Subcutaneous adipose tissue (tissue), 4 donors: ENCODE results near the gene ENPEP. TPM values are rescaled to one million over a fixed set of nuclear protein-coding genes. Genes with fewer than 3 reads are reported as not detected.

Experiments used
- total RNA-seq, 4 donors: library from RNA; depleted of rRNA; stranded (reverse); fragments of >200 nt; gene quantifications; one replicate each; pipeline ENCODE4 v1.1.0, GENCODE V29; 2016
- TF ChIP-seq, protein P1 (sequence below): fragments of 450-650 bp; IDR thresholded peaks from one replicate; pipeline ENCODE4 v1.5.1; 2016; ENCODE audit warnings: low read depth, mild to moderate bottlenecking, control low read depth, antibody characterized with exemption, moderate library complexity

The ENPEP gene, protein sequence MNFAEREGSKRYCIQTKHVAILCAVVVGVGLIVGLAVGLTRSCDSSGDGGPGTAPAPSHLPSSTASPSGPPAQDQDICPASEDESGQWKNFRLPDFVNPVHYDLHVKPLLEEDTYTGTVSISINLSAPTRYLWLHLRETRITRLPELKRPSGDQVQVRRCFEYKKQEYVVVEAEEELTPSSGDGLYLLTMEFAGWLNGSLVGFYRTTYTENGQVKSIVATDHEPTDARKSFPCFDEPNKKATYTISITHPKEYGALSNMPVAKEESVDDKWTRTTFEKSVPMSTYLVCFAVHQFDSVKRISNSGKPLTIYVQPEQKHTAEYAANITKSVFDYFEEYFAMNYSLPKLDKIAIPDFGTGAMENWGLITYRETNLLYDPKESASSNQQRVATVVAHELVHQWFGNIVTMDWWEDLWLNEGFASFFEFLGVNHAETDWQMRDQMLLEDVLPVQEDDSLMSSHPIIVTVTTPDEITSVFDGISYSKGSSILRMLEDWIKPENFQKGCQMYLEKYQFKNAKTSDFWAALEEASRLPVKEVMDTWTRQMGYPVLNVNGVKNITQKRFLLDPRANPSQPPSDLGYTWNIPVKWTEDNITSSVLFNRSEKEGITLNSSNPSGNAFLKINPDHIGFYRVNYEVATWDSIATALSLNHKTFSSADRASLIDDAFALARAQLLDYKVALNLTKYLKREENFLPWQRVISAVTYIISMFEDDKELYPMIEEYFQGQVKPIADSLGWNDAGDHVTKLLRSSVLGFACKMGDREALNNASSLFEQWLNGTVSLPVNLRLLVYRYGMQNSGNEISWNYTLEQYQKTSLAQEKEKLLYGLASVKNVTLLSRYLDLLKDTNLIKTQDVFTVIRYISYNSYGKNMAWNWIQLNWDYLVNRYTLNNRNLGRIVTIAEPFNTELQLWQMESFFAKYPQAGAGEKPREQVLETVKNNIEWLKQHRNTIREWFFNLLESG
- 10 to 100 TPM in 2 of 4 donors, 1 to 10 TPM in 2; 3.4 to 16.0 (median 9.5) TPM for total RNA-seq

DNA sequence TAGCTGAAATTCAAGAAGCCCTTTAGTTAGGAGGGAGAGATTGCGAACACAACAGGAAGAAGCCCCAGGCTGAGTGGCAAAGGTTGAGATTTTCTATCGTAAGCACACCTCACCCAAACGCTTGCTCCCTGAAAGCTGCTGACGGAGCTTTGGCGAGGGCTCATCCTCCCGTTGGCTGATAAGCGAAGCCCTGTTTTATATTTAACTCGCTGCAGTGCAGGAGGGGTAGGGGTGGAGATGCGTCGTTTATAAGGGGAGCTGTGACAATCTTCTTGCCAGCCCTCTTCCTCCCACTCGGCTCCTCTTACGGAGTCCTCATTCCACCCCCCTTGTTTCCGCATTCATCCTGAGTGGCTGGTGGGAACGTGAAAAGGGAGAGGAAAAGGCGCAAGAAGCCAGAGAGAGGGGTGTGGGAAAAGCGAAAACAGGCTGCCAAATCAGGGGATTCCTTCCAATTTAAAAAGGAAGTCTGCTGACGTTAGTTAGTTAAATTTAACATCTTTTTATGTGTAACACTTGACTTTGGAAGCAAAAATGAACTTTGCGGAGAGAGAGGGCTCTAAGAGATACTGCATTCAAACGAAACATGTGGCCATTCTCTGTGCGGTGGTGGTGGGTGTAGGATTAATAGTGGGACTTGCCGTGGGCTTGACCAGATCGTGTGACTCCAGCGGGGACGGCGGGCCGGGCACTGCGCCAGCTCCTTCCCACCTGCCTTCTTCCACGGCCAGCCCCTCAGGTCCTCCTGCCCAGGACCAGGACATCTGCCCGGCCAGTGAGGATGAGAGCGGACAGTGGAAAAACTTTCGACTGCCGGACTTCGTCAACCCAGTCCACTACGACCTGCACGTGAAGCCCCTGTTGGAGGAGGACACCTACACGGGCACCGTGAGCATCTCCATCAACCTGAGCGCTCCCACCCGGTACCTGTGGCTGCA is at the start of gene ENPEP:
TSS of gene ENPEP (plus strand) at position 275 of the 938 bp plus-strand sequence. CDS start at position 535, 260 bp downstream.
- TF ChIP-seq, protein P1, sequence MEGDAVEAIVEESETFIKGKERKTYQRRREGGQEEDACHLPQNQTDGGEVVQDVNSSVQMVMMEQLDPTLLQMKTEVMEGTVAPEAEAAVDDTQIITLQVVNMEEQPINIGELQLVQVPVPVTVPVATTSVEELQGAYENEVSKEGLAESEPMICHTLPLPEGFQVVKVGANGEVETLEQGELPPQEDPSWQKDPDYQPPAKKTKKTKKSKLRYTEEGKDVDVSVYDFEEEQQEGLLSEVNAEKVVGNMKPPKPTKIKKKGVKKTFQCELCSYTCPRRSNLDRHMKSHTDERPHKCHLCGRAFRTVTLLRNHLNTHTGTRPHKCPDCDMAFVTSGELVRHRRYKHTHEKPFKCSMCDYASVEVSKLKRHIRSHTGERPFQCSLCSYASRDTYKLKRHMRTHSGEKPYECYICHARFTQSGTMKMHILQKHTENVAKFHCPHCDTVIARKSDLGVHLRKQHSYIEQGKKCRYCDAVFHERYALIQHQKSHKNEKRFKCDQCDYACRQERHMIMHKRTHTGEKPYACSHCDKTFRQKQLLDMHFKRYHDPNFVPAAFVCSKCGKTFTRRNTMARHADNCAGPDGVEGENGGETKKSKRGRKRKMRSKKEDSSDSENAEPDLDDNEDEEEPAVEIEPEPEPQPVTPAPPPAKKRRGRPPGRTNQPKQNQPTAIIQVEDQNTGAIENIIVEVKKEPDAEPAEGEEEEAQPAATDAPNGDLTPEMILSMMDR: no peak

DNA sequence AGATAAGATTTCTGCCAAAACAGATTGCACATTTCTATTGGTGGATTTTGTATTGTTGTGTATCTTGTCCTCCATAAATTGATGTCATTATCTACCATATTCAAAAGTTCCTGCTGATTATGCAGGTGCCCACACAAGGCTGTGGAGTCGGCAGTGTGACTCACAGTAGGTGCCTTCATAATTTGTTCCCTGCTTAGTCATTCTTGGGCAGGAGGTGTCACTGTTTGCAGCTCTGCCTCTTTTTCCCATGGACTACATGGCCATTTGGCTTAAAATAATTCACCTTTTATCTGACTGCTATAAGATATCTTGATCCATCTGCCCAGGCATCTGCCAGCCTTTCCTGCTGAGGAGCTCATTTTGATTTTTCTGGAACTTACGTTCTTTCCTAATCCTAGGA is 33.6 kb upstream of the ENPEP start:
- TF ChIP-seq, protein P1: no peak

DNA sequence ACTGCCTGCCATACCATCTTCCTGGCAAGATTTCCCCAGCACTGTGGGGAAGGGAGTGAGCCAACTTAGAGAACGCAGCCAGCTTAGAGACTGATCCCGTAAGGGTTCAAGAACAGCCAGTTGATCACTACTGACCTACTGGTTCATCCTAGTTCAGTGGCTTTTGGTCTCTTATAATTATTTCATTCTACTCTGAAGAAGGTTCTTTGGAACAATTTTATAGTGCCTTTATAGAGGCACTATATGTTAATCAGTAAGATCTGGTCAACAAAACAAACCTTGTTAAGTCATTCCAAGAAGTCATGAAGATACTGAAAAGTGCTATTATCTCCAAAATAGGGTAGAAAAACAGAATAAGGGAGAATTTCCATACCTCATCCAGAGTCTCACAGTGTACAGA is 33.2 kb upstream of the ENPEP start:
- TF ChIP-seq, protein P1: no peak

DNA sequence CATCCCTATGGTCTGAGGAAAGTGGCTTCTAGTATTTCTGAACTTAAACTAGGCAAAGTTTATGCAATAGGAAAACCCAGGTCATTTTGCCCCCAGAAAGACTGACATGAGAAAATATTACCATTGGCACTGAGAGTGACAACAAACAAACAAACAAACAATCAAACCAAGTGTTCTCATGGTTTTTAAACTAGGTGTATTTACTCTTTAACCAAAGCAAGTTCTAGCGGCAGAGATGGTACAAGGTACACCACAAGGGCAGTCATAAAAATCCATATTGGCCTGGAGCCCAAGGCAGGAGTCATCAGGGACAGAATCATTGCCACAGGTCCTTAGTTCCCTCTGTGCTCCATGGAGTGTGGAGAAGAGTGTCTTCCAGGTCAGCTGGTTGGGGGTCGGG is 26.0 kb upstream of the ENPEP start:
- TF ChIP-seq, protein P1: no peak

DNA sequence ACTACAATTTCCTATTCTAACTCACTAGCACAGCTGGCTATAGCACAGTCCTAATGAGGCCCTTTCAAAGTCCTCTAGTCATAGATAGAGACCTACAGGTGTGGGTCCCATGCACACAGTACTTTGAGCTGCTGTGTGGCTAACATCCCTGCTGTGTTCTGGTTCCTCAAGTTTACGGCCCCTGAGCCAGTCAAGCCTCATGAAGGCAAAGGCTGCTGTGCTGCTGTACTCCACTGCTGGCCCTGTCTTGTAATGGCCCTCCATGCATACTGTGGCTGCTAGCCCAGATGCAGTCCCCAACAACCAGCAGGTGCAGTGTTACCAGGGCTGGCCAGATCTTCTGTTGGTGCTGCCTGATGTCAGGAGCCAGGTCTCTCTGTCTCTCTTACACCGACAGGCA is 23.4 kb upstream of the ENPEP start:
- TF ChIP-seq, protein P1: no peak

DNA sequence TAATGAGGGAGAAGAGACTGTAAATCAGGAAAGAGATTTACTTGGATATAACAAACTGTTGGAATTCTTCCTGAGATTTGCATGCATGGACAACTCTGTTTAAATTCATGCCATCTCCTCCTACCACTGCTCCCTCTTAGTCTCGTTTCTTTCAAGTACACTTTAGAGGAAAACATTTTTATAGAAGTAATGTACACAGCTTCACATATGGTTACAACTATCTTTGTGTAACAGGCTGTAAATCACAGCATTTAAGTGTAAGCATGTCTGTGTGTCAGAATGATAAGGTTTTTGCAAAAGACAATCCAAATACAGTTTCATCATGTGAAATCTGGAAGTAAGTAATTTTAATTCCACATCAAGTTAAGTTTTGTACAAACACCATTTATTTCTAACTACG is 21.5 kb upstream of the ENPEP start:
- TF ChIP-seq, protein P1: no peak
